Measurements from ENCODE around the gene VAT1.
"Not testable (repeated sequence)": the region's sequence is repeated elsewhere in the genome, so short reads cannot be mapped to it uniquely, and the experiment has no call there.

- TF ChIP-seq CTCF (conservative IDR thresholded peaks at IDR 0.05 in 1 of 2, IDR thresholded peaks at IDR 0.05 in 1 of 2; ENCODE audit: low read depth in 1 of 2, low read length in 2 of 2); EZH2 (IDR thresholded peaks at IDR 0.05; ENCODE audit: low read length, missing control alignments): not testable (repeated sequence)
These were observed 30.8 kb upstream of the VAT1 start for GRCh38 chr17:43053008-43053407.
